ENCODE results near the gene PARP8.
"Not testable (repeated sequence)": the region's sequence is repeated elsewhere in the genome, so short reads cannot be mapped to it uniquely, and the experiment has no call there.

Gene PARP8

GRCh38 chr5:50792843-50793242 is 126.4 kb downstream of the PARP8 start:
- DNase-seq: no peak

GRCh38 chr5:50794812-50795211 is 128.4 kb downstream of the PARP8 start:
- no peak for DNase-seq

- DNase-seq: no peak
Measured at GRCh38 chr5:50798002-50798401, 131.6 kb downstream of the PARP8 start.

GRCh38 chr5:50799596-50799995 is 133.2 kb downstream of the PARP8 start:
- DNase-seq: no peak

- DNase-seq: no peak
Measured at GRCh38 chr5:50800410-50800809, 134.0 kb downstream of the PARP8 start.

DNA sequence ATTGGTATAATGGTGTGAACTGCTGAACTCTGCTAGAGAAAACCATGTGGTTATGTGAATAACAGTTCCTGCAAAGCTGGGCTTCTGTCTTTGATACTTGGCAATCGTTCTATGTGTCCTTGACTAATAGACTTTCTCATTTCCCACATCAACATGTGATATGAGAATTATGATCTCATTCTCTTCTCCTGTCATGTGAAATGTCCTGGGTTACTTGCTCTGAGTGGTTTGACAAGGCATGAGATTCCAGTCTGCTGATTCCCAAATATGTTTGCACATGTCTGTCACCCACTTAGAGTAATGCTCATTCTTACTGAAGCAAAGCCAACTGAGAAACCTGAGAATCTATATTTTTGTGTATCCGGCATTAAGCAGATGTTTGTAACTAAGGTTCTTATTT is 141.2 kb downstream of the PARP8 start:
- DNase-seq: no peak

- DNase-seq: no peak
Measured at GRCh38 chr5:50808406-50808805, 142.0 kb downstream of the PARP8 start.

DNA sequence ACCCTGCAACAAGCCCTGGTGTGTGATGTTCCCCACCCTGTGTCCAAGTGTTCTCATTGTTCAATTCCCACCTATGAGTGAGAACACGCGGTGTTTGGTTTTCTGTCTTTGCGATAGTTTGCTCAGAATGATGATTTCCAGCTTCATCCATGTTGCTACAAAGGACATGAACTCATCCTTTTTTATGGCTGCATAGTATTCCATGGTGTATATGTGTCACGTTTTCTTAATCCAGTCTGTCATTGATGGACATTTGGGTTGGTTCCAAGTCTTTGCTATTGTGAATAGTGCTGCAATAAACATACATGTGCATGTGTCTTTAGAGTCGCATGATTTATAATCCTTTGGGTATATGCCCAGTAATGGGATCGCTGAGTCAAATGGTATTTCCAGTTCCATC is 145.3 kb downstream of the PARP8 start:
- DNase-seq: not testable (repeated sequence)

- no peak for DNase-seq
Measured at GRCh38 chr5:50813691-50814090, 147.3 kb downstream of the PARP8 start.

GRCh38 chr5:50814556-50814955 is 148.1 kb downstream of the PARP8 start:
- DNase-seq: no peak

DNA sequence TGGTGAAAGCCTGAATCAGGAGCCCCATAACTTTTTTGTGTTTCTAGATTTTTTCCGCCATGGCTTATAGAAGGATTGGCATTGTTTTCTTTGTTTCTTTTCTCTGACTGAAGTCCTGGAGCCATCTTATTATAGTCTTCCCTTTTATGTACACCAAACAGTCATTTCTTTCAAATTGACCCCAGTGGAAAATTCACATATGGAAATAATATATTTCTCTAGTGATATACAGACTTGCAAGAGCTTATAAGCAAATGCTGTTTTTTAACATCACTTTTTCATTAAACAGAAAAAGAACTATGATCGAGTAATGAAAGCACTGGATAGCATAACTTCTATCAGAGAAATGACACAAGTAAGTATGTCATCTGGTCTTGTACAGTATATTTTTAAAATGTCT is 155.6 kb downstream of the PARP8 start:
- no peak for DNase-seq

- DNase-seq: no peak
Measured at GRCh38 chr5:50822761-50823160, 156.3 kb downstream of the PARP8 start.

- no peak for DNase-seq
Measured at GRCh38 chr5:50823568-50823967, 157.1 kb downstream of the PARP8 start.

- DNase-seq: no peak
Measured at GRCh38 chr5:50824109-50824508, 157.7 kb downstream of the PARP8 start.

DNA sequence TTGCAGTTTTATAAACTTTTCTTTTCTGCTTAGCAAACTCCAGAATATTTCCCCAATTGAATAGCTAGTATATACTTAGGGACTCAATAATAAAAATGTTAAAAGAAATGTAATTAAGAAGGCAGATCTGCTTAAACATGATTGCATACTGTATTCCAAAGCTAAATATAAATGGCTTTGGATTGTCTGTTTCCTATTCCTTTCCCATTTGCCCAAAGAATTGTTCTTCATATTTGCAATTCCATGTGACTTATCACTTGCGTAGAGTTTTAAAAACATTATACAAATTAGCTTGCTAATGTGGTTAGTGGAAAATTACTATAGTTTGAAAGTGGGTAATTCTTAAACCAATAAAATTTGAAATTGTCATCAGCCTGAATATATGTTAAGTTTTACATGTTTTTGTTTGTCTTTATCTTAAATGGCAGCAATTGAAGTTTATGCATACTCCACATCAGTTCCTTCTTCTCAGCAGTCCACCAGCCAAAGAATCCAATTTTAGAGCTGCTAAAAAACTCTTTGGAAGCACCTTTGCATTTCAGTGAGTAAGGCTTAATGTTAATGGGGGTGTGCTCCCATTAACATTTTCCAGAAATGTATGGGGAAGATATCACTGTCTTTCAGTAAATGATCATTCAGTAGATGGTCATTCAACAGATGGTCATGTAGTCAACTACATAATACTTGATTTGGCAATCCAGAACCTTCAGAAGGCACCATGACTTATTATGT is 161.2 kb downstream of the PARP8 start:
- DNase-seq: no peak

GRCh38 chr5:50829023-50829422 is 162.6 kb downstream of the PARP8 start:
- no peak for DNase-seq

GRCh38 chr5:50832657-50833284 is 166.3 kb downstream of the PARP8 start:
- no peak for DNase-seq

DNA sequence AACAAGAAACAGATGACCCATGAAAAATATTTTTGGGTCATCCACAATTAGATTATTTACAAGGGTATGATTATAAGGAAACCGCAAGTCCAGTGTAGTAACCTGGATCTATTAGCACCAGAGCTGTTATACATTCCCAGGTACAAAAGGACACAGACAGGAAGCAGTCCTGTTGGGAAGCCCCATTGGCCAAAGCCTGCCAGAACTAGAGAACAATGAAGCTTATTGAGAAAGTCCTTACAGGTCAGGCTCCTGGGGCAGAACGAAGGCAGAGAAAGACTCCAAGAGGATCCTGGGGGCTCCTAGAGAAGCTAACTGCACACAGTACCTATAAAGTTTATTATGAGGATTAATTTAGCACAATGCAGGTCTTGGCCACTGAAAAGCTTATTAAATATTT is 169.9 kb downstream of the PARP8 start:
- DNase-seq: no peak

DNA sequence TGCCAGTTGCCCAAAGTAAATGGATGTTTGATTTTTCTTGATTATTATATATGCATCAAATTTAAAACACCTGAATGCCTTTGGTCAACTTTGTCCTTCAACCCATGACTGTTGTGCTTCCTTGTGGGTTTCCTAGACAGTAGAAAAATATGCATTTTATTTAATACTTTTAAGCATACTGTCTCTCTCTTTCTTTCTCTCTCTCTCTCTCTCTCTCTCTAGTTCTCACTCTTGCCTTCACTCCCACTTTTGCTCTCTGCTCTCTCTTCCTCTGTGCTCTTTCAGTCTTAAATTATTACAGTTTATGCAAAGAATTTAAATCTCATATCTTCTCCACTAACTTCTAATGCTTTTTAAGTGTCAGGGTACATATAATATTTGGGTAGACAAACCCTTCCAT is 173.0 kb downstream of the PARP8 start:
- no peak for DNase-seq

DNA sequence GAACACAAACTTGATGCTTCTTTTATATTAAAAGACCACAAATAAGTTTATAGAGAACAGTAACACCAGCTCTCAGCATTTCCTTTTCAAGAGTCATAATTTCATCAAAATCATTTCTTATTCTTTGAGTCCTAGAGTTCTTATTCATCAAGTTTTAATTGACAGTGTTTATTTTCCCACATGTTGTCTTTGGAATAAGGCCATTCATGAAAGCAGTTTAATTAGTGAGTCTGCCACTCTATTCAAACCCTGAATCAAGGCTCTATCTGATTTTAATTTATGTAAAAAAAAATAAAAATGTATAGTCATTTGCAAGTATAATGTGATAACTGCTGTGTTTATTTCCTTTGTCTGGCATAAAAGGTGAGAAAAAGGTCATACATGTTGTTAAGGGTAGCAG is 176.7 kb downstream of the PARP8 start:
- no peak for DNase-seq

GRCh38 chr5:50846261-50846660 is 179.8 kb downstream of the PARP8 start:
- no peak for DNase-seq

GRCh38 chr5:50849554-50849953 is 183.1 kb downstream of the PARP8 start:
- DNase-seq: no peak

DNA sequence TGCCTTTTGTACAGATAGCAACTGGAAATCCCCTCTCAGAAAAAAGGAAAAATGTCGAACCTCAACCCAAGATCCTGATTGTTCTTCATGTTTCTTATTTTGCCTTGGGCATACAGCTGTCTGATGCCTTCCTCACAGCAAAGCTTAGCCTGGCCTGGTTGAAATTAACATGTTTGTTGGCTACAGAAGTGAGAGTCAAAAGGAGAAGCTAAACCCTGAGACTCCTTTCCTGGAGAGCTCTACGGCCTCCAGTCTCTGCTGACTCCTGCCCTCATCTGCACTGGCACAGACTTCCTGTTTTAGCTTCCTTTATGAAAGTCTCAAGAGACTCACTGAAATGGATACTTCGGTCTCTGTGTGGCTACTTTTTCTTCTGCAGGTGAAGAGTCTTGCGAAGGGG is 186.7 kb downstream of the PARP8 start:
- DNase-seq: no peak

DNA sequence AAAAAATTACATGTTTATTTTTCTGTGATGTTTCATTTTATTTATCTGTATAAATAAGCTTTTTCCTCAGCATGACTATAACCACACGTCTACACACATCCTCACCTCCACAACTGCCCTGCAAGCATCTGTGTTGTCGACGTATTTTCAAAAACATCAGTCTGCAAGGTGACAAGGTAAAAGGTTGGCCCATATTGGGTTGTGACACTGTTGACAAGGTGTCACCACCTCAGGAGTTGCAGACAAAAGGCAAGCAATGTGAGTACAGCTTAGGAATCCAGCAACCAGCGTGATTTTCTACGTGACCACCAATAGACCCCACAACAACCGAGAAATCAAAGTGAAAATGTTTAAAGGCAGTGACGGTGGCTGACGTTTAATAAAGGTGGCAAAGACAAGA is 187.6 kb downstream of the PARP8 start:
- DNase-seq: no peak

DNA sequence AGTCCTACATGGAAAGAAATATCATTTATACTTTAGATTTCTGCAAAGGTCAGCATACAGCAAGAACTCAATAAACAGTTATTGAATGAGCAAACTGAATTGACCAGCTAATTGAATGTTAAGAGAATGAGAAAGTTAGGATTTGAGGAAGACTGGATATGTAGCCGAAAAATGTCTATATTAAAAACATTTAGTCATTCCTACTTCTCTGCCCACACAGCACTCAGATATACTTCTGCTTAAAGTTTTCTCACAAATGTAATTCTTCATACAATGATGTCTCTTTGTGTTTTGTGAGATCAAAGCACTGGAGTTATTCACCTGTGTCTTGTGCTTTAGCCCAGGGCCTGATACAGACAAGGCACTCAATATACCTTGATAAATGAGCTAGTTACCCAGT is 188.6 kb downstream of the PARP8 start:
- no peak for DNase-seq
